Middle frontal gyrus (tissue), 1 donor: ENCODE data around the gene GPHN.

ENCODE experiments used
- DNase-seq: peaks from one replicate; pipeline ENCODE4 v3.0.0-alpha.2; 2015; ENCODE audit warnings: low spot score; ENCODE audit errors: extremely low spot score

Gene GPHN

DNA sequence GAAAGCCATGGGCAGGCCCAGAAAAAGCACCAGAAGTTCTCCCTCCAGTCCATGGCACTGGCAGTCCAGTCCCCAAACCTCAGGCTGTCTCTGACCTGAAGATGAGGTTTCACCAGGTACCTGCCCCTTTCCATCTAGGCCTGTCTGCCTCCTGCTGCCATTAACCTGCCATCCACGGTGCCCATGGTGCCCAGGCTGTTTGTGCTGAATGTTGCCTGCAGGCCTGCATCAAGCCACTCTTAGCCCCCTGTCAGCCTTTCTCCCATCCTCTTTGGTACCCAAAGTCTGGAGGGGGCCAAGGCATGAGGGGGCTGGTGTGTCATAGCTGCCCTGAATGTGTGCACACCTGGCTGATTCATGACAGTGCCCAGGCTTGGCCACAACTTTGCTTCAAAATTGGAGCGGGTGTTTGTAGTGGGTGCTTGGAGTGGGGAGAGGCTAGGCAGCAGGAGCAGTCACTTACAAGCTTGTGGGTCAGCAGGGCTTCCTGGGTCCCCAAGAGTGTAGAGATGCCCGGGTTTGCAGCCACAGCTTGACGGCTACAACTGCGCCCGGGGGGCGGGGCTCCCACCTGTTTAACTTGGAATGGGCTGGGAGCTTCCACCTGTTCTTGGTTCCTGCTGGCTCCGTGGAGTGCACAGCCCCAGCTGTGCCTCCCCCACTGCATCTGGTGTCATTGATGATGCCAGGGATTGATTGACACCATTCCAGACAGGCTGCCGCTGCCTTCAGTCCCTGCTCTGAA, 88.5 kb downstream of the GPHN start:
- DNase-seq = no peak

DNA sequence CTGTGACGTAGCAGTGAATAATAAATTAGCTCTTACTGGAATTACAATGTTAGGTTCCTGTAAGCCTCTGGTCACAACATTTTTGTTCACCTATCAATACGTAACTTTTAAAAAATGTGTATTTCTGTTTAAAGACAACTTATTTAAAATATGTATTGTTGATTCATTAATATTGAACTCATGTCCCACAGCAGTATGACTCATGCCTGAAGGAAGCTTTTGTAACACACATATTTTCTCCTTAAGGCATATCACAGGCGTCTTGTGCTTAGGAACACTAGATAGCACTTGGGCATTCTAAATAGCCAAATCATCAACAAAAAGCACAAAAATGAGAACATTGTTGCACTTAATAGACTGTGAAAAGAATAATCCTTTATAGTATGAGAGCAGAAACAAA, 92.5 kb downstream of the GPHN start:
- DNase-seq = no peak

DNA sequence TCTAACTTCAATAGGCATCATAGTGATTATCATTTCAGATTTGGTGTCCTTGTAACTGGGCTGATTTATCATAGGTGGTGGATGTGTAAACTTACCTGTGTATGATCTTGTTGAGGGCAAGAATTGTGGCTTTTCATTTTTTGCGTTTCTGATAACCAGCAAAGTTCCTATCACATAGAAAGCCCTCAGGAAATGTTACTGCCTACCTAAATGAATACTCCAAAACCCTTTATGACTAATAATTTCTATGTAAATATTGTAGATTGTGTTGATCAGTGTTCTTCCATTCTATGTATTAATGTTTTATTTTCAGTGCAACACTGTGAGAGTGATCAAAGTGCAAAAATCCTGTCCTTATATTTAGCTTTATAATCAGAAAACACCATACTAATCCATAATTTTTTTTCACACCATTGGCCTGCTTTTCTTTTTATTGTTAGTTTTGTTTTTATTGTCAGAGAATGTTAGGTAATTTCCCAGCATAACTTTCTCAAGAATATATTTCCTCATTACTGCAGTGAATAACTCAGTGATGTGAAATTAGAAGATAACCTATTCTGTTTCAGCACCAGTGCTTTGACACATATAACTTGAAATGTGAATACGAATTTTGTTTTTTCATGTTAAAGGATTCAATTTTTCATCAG, 94.1 kb downstream of the GPHN start:
- no peak for DNase-seq

DNA sequence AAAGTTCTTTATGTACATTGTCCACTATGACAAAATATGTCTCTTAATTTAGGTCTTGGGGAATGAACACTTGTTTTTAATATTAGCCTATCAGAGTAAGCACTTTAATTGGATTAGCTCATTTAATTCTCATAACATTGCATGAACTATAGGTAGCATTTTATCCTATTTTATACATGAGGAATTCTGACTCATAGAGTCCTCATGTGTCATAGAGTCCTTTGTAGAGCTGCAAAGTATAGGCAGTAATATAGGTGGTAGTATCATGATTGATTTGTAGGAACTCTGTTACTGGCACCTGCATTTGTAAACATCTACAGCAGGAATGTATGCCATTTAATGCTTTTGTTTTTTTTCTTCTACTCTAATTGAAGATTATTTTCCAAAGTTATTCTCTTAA, 96.0 kb downstream of the GPHN start:
- DNase-seq = no peak

DNA sequence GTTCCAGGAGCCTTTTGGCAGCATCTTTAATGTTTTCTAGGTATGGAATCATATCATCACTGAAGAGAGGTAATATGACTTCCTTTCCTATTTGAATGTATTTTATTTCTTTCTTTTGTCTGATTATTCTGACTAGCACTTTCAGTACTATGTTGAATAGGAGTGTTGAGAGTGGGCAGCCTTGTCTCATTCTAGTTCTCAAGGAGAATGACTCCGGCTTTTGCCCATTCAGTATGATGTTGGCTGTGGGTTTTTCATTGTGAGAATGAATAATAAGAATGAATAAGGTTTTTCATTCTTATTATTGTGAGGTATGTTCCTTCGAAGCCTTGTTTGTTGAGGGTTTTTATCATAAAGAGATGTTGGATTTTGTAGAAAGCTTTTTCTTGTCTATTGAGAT, 98.9 kb downstream of the GPHN start:
- DNase-seq = no peak

DNA sequence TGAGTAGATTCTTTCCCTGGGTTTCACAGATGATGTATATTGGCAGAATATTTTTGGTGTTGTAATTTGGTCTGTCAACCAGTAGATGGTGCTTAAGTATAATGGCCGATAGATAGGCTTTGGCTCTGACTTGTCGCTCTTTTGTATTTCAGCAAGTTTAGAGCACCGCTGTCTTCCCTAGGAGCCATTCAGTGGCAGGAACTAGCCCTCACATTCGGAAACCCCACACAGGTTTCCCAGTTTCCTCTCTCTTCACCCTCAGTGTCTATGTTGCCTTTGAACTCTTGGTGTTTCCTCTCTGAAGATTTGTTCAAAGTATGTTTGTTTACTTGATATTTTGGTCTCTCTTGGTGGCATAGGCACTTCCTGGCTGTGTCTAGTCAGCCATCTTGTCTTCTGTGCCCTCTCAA, 102.2 kb downstream of the GPHN start:
- no peak for DNase-seq

DNA sequence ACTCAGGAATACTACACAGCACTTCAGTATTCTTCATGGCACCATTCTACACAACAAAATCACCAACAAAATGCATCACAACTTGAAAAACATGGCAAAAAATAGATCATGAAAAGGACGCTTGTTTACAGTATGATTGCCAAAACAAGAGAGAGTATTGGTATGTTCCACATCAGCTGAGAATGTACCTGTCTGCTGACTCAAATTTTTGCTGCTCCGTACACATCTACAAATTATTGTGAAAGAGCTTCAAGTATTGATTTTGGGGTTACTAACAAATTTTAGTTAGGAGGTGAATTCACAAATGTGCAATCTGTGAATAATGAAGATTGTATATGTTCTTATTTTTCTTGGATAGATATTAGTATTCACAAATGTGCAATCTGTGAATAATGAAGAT, 105.4 kb downstream of the GPHN start:
- no peak for DNase-seq

DNA sequence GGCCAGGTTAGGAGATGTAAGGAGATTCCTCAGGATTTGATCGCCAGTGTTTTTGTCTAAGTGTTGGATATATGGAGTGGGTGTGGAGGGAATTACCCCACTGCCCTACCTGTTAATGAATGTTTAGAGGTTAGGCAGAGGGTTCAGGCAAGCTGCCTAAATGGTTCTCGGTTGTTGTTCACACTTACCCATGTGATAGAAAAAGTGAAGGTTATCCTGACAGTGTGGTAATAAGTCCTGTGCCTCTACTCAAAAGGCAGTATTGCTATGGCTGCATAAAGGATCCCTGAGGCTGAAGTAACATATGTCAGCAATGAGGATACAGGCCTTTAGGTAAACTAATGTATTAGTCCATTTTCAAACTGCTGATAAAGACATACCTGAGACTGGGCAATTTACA, 112.0 kb downstream of the GPHN start:
- no peak for DNase-seq

DNA sequence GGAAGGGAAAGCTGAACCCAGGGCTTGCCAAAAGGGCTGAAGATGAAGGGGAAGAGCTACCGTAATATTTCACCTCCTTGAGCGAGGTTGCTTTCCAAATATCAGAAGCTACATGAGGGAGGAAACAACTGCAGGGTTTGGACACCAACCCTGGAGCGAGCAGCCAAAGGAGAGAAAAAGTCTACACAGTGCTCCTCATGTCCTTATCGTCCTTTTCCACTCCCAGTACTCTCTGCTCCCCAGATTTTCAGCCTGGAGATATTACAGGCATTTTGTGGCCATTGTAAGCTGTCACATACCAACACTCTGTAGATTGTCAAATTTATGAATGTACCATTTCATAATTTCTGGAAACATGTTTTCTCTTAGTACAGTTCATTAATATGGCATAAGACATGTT, 115.9 kb downstream of the GPHN start:
- no peak for DNase-seq

DNA sequence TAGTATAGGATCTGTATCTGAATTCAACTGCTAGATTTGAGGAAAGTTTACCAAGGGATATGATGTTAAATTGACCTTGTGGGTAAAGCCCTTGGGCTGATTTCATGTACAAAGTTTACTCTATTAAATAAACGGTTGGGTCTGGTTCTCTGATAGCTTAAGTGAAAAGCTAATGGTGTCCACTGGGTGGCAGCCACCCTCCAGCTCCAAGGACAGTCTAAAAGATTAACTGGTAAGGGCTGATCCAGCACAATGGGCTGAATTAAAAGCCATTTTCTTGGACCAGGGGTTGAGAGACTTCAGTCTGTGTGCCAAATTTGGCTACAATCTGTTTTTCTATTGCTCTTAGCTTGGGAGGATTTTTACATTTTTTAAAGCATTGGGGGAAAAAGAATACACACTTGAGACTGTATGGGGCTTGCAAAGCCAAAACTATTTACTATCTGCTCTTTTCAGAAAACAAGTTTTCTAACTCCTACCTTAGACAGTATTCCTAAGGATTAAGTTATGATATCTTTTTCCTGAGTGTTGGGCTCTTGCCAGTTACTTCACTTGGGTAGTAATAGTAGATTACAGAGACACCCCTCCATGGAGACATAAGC, 116.5 kb downstream of the GPHN start:
- DNase-seq = peak; percentile 30

DNA sequence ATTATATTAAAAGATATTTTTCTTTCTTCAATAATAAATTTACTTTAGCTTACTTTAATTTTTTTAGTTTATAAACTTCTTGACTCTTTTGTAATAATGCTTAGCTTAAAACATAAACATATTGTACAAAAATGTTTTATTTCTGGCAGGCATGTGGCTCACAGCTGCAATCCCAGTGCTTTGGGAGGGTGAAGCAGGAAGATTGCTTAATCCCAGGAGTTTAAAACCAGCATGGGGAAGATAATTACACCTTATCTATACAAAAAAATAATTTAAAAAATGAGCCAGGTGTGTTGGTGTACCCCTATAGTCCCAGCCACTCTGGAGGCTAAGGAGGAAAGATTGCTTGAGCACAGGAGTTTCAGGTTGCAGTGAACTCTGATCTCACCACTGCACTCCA, 120.7 kb downstream of the GPHN start:
- DNase-seq = no peak

DNA sequence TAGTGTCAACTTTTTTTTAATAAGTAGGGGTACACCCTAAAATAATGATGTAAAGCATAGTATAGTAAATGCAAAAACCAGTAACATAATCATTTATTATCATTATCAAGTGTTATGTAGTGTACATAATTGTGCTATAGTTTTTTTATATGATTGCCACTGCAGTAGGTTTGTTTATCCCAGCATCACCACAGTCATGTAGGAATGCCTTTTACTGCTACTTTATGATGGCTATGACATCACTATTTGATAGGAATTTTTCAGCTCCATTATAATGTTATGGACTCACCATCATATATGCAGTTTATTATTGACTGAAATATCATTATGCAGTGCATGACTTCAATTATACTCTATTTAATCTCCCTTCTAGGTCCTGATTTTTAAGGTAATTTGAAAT, 121.6 kb downstream of the GPHN start:
- DNase-seq = no peak

DNA sequence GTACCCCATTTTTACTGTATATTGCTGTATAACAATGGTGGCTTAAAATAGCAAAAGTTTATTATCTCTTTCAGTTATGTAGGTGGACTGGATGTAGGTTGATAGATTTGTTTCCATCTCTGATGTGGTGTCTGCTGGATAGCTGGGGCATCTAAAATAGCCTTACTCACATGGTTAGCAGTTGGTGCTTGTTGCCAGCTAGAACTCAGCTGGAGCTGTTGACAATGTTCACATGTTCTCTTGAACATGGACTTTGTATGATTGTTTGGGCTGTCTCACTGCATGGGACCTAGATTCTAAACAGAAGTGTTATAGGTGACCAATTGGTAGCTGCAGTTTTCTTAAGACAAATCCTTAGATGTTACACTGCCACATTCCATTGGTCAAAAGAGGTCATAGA, 126.9 kb downstream of the GPHN start:
- DNase-seq = no peak

DNA sequence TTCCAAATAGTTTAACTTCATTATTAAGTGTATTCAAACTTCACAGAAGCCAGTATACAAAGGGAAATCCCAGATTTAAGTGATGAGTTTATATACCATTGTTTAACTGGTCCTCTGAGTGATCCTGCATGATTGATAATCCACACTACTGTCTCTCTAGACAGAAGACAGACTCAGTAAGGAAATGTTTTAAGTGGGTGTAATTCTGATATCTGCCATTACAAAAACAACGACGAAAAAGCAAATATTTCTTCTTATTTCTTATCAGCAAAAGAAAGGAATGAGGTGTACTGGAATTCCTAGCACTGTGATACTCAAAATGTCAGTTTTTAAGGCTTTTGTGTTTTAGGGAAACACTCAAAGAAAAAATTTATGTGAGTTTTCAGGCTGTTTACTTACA, 127.5 kb downstream of the GPHN start:
- no peak for DNase-seq

DNA sequence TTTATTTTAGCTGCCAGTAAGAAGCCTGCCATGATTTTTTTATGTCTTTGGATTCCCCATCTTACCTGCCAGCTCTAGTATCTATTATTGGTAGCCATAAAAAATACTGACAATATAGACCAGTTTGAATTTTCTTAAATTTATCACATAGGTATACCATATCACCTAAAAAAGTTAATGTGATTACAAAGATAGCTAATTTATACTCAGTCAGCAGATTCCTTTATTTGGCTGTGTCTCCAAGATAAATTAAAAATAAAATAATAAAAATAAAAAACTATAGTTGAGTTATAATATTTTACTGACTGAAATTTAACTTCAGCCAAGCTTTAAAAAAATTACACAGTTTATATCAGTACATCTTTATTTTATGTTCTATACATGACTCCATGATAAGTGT, 128.3 kb downstream of the GPHN start:
- DNase-seq = no peak

DNA sequence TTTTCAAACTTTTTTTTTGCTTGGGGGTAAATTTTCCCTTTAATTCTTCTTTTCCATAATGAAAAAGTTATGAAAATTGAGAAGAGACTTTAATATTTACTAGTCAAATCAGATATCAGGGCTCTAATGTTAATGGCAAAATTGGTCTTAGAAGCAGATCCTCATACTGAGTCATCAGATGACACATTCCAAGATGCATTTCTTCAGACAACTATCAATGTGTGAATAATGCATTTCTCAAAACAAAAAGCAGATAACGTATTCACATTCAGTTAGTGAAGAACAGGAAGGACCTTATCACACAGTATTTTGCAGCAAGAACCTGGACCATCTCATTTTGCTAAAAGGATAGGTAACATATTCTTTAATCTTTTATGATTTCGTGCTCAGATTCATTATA, 130.7 kb downstream of the GPHN start:
- DNase-seq = no peak

DNA sequence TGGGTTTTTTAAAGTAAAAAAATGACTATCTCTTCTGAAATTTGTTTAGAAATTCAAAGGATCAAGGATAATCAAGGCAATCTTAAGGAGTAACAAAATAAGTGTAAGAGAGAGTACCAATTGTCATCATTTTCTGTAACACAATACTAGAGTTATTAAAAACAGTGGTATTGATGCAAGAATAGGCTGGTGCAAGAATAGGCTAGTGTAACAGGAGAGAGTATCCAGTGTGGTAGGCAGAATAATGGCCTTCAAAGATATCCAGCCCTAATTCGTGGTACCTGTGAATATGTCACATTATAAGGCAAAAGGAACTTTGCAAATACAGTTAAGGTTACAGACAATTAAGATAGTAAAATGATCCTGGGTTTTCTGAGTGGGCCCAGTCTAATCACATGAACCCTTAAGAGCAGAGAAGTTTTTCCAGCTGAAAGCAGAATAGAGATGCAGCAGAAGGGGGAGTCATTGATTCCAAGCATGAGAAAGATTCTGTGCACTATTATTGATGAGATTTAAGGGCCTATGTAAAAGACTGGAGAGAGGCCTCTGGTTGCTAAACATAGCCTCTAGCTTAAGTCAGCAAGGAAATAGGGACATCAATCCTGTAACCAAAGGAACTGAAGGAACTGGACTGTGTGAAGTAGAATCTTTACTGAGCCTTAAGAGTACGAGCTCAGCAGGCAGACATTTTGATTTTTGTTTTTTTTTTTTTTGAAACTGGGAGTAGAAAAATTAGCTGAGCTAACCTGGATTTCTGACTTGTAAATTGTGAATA, 134.1 kb downstream of the GPHN start:
- no peak for DNase-seq

DNA sequence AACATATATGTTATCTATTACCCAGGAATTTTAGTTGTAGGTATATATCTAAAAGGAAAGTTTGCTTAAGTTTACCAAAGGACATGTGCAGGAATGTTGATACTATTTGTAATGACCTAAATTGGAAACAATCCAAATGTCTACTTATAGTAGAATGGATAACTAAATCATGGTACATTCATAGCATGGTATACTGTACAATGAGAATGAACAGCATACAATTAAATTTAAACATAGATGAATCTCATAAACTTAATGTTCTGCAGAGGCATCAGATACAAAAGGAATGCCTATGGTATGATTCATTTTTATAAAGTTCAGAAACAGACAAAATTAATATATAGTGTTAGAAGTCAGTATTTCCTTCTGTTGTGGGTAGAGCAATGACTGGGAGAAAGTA, 135.4 kb downstream of the GPHN start:
- no peak for DNase-seq

DNA sequence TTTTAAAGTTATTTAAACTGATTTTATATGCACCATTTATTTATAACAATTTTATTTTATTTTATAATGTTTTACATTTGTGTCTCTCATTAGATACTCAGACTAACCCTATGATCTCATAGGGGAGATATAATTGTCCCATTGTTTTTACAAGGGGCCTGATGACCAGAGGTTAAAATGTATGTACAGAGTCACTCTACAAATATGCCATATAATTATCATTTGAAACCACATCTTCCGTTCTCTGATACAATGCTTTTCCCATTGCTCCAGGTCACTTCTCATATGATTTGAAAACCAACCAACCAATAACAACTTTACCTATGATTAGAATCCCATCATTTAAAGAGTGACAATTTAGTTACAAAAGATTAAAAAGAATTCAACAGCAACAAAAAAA, 137.8 kb downstream of the GPHN start:
- no peak for DNase-seq

DNA sequence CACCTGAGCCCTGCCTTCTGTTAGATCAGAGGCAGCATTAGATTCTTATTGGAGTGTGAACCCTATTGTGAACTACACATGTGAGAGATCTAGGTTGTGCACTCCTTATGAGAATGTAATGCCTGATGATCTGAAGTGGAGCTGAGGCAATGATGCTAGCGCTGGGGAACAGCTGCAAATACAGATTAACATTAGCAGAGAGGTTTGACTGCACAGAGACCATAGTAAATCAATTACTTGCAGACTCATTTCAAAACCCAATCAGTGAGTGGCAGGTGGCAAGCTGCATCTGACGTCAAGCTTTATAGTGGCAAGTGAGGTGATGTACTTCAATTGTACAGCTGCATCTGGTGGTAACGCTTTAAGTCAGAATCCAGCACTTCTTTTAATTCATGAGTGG, 141.6 kb downstream of the GPHN start:
- DNase-seq = no peak

DNA sequence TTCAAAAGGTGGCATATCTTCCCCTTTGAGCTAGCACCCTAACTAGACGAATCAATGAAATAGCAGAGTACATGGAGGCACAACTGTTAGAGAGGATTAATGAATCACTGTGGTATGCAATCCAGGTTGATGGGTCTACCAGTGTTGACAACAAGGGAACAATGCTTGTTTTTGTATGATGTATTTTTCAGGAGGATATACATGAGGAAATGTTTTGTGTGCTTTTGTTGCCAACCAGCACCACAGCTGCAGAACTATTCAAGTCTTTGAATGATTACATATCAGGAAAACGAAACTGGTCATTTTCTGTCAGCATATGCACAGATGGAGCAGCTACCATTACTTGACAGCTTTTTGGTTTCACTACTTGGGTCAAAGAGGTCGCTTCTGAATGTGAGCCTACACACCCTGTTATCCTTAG, 142.6 kb downstream of the GPHN start:
- no peak for DNase-seq

DNA sequence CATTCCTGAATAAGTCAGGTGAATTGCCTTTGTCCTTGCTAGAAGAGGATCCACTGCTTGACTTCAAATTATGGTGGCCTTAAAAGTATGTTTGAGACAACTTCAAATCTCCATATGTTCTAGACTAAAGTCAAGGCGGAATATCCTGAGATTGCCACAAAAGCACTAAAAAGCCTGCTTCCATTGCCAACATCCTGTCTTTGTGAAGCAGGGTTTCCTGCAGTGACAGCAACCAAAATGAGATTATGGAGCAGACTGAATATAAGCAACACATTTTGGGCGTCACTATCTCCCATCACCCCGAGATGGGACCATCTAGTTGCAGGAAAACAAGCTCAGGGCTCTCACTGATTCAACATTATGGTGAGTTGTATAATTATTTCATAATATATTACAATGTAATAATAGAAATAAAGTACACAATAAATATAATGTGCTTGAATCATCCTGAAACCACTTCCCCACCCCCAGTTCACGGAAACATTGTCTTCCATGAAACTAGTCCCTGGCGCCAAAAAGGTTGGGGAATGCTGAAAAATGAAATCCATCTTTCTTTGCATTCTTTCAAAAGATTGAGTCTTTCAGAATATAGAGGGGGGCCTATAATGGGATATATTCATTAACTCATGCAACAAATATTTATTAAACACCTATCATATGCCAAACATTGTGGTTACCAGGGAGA, 143.7 kb downstream of the GPHN start:
- DNase-seq = no peak
